GM19023 (cell line): ENCODE measurements around the gene TMC1.
A peak's percentile ranks its signal among the peaks of the same experiment; 100 is the strongest.
"Not testable (repeated sequence)": the region's sequence is repeated elsewhere in the genome, so short reads cannot be mapped to it uniquely, and the experiment has no call there.

Experiments
- ATAC-seq: cut with Tn5 transposase; IDR thresholded peaks from one replicate; pipeline ENCODE4 v1.9.1; 2021; ENCODE audit warnings: mild to moderate bottlenecking, moderate library complexity; ENCODE audit not compliant: unreplicated experiment

TMC1 gene

DNA sequence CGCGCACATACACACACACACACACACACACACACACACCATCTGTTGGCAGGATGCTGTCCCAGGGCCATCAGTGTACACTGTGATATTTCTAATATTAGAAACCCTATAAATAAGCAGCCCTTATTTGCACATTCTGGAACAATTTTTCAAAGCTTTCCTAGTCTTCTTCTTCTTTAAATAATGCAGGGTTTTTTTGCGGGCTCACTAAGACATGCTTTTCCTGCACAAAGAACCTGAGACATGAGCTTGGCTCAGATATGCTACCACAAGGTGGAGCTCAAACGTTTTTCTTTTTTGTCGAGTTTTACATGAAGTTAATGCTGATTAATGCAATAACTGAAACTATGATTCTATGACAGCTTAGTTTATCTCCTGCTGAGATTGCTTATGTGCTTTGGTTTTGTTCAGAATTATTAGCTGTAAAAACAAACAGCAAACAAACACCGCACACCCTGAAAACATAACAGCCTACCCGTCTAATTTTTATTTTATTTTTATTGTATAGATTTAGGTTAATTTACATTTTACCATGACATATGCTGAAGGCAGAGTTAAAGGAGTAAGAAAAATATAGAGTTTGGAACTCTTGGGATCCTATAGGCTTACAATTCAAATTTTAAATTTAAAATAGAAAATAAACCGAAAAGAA is 335.7 kb downstream of the TMC1 start:
- ATAC-seq, result peak; percentile 63

DNA sequence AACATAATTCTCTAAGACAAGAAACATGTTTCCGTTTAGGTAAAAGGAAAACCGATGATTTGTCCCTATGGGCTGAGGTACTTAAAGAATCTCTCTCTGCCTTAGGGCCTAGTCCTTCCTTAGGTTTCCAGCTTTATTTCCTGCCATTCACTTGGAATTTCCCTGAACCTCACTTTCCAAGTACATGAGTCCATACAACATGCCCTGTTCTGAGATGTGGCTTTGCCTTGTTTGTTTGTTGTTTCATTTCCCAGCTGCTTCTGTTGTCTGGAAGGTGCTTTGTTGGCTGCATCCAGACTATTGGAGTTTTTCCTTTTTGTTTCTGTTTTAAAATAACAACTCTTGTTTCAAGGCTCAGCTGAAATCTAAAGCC is 336.2 kb downstream of the TMC1 start:
- ATAC-seq, result no peak

DNA sequence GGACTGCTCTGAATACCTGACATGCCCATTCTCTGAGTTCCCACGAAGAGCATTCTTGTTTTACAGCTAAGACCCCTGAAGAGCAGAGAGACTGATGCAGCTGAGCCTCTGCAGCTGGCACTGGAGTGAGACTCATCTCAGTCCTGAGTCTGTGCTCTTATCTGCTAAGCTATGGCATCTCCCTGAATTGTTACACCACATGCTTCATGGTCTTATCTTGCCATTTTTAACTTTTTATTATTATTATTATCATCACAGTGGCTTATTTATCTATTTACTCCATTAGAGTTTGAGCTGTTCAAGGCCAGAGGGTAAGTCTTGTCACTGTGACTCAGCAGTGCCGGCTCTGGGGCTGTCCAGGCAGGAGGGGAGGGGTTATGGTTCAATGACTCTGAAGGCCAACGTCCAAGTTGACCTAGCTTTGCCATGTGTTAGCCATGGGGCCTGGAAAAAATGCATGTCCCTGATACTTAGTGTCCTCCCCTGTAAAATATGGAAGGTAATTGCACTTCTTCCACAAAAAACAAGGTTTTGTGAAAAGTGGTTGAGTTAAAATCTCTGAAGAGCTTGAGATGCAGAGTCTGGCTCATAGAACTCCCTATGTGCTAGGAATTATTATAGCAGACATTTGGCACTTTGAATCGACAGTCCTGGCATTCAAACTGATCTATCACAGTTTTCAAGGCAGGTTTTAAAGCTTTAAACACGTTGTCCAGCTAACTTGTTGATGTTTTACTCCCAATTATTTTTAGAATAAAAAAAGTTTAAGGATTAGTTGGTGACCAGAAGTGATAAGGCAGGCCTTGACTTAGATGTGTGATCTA is 336.9 kb downstream of the TMC1 start:
- ATAC-seq, result no peak

DNA sequence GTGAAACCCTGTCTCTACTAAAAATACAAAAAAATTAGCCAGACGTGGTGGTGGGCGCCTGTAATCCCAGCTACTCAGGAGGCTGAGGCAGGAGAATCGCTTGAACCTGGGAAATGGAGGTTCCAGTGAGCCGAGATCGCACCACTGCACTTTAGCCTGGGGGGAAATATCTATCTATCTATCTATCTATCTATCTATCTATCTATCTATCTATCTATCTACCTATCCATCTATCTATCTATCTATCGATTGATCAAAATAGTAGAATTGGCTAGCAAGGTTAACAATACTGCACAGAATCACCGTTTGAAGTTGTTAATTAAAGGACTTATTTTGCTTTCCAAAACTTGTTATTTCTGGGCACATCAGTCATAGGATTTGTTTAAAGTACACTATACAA is 341.4 kb downstream of the TMC1 start:
- not testable (repeated sequence) for ATAC-seq

DNA sequence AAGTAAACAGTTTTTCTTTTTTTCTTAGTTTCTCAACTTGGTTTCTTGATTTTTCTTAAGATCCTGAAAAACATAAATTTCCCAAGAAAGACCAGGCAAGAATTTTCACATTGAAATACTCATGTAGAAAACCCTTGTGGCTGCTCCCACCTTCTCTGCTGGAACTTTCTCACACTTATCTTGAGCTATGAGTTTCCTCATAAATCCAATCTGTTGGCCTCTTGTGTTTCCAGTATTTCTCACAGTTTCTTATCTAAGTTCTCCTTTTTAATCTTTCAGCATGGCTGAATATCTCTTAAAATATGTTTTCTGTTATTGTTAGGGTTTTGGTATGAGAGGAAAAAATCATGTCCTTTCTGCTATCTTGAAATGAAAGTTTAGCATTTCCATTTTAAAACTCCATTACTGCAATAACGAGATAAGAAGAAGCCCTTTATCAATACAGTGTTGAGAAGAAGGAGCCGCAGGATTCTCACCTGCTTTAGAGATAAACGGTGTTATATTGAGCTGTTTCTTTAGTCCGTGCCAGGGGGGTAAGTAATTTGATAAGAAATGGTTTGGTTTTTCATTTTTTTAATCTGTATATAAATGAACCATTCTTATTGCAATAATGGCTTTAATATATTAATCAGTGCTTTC is 342.2 kb downstream of the TMC1 start:
- no peak for ATAC-seq

DNA sequence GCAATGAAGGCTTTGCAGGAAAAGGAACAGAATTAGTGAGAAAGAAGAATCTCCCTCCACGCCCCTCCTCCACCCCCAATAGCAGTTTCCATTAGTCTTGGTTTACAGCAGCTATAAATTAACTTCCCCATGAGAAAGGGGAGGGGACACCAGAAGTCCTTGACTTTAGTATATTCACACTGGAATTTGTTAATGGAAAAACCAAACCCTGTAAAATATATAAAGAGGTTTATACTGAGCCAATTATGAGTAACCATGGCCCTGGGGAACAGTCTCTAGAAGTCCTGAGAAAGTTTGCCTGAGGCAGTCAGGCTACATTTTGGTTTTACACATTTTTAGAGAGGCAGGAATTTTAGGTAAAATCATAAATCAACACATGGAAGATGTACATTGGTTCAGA is 342.9 kb downstream of the TMC1 start:
- ATAC-seq, result no peak

DNA sequence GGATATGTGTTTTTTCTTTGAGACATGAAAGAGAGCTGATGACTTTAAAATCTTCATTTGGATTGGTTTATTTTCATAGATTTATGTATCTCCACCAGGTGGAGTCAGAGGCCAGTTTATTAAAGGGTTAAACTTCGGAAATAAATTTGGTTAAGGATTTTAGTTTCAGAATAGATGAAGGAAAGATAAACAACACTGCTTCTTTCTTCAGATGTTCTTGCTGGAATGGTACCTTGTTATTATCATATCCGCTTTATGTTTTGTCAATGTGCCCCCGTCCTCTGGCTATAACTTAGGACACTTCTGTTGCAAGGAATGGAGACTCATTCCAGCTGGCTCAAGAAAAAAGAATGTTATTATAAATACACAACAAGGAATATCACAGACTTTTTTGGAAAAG is 350.3 kb downstream of the TMC1 start:
- no peak for ATAC-seq

DNA sequence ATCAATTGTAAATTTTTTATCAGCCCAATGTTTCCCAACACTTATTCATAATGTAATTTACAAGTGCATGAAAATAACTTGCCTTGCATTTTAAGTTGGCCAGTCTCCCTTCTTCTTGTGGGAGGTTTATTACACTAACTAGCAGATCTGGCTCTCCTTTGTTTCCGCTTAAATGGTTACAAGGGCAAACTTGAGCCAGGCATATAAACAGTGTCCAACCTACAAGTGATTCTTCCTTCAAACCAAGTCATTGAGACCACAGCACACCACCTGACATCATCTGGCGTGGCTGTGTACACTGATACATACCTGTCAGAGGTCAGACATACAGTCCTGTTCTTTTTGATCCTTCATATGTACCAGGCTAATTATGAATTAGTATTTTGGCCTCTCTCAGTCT is 351.3 kb downstream of the TMC1 start:
- no peak for ATAC-seq

DNA sequence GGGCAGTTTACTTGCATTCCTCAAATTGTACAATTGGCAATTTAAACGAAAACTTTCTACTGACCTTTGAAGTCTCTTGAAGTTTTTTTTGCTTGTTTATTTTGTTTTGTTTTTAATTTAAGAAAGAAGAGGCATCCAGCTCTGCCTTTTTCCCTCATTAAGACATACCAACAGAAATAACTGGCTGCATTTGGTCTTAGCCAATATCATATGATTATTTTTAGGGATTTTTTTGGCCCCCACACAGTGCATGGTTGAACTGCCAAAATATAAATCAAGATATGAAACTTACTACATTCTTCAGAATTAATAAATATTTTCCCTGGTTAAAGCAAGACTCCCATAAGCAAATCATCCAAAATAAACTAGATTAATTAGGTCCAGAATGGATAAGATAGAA is 352.0 kb downstream of the TMC1 start:
- ATAC-seq, result no peak

DNA sequence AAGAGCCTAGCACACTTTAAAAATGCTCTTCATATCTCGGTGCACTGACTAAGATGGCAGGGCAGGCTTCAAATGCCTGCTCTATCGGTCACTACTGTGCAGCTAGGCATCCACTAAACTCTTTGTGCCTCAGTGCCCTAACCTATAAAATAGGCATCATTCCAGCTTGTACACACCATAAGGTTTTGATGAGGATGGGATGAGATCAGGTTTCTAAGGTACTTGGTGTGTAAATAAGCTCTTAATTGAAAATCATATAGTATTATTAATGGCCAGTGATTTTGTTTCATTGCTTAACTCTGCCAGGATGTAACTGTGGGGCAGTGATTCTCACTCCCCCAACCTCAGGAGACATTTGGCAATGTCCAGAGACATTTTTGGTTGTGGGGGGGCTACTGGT is 352.9 kb downstream of the TMC1 start:
- no peak for ATAC-seq

DNA sequence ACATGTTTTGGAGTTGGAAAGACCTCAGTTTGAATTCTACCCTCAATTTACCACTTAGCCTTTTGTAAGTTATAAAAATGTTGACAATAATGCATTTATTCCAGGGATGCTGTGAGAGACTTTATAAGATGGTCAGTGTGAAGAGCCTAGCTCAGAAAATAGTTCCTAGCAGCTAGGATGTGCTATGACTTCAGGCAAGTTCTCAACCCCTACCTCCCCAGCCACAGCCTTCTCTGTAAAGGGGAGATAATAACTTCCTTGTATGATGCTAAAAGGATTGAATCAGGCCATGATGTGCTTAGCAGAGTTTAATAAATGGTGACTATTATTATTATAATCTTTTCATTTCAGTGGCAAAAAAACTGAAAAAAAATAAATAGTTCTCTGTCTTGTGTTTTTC is 353.8 kb downstream of the TMC1 start:
- no peak for ATAC-seq

DNA sequence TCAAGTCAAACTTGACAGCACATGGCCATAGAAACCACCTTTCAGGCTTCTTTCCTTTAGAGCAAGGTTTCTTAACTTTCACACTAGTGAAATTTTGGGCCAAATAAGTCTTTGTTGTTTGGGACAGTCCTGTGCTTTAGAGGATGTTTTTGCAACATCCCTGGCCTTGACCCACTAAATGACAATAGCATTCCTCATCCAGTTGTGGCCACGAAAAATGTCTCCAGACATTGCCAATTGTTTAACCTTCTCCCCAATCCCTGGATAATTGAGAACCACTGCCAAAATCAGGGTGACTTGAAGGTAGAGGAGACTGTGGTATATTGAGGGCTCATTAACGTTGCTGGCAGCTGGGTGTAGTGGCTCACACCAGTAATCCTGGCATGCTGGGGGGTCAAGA is 359.4 kb downstream of the TMC1 start:
- ATAC-seq, result no peak

DNA sequence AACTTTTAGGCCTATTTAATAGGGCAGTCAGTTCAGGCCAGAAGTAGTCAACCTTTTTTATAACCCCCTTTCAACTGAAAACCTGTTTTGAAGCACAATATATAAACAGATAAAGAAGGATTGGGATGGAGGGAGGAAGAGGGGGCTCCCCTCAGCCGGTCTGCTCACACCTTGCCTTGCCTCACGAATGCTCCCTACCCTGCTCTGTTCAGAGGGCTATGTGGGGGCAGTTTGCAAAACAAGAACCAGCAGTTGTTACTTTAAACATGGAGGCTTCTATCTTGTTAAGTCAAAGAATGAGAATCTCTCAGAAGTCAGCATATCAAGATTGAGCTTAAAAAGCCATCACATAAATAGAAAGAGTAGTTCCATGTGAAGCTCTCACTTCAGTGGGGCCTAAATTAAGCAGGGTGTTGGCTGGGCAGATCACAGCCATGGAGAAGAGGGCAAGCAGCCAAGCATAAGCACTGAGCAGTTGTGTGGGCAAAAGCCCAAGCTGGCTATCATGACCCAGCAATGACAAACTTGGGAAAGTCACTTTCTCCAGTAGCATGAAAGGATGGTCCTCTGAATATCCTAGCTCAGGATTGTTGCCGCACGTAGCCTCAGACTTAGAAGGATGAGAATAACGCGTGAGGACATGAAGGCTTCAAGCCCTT is 360.8 kb downstream of the TMC1 start:
- ATAC-seq, result no peak

DNA sequence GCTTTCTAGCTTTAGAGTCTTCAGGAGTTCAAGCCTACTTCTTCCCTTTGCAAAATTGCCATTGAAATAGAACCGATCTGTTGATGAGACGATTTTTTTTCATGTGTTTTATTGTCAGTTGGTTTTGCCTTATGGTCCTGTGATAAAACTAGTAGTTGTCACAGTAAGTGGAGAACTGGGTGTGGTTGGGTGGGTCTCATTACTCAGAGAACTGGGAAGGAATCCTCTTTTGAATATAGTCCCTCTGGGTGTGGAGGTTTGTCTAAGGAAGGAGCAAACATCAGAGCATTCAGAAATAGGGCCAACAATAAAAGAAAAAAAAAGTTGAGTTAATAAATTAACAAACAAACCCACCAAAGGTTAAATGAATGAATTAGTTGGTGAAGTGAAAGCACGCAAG is 362.5 kb downstream of the TMC1 start:
- ATAC-seq, result no peak

DNA sequence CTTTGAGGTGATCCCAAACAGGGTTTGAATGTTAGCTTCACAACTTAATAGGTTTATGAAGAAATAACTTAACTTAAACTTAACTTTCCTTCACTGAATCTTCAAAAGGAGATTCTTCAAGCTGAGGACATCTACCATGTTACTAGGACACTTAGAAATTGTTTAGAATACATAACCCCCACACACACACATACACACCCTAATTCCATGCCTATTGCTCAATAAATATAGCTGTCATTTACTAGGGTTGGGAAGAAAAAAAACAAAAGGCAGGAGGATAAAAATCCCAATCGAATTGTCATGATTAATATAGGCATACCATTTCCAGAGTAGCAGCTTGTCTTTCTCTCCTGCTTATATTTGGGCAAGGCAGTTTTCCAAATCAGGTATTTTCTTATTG is 363.1 kb downstream of the TMC1 start:
- ATAC-seq, result no peak
